GM21526 (cell line): ENCODE data around the gene CATSPERZ.
A peak's percentile ranks its signal among the peaks of the same experiment; 100 is the strongest.
"Not testable (repeated sequence)": the region's sequence is repeated elsewhere in the genome, so short reads cannot be mapped to it uniquely, and the experiment has no call there.

Experiments
- ATAC-seq: cut with Tn5 transposase; IDR thresholded peaks from one replicate; pipeline ENCODE4 v1.9.1; 2021; ENCODE audit warnings: moderate library complexity; ENCODE audit not compliant: unreplicated experiment, low FRiP score

Gene CATSPERZ

DNA sequence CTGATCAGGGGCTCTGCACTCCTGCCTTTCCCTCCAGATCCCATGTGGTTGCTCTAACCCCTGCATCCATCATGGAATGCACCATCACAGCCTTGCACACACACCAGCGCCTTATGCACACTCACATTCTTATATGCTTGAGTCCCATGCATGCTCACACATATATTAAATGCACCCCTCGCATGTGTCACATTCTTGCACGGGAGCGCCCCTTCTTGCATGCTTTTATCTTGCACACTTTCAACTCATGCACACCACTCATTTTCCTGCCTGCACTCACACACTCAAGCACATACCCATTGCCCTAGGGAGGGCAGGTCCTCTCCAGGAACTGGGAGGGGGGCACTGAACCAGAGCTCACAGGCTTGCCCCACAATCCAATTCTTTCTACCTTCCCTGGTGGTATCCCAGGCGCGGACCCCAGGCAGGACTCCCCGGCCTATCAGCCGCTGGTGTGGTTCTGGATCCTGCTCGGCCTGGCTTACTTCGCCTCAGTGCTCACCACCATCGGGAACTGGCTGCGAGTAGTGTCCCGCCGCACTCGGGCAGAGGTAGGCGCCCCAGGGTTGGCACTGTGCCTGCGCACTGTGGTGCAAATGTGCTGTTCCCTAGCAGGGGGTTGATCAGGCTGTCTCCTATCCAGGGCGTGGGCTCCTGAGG is 2.3 kb upstream of the CATSPERZ start:
- no peak for ATAC-seq

DNA sequence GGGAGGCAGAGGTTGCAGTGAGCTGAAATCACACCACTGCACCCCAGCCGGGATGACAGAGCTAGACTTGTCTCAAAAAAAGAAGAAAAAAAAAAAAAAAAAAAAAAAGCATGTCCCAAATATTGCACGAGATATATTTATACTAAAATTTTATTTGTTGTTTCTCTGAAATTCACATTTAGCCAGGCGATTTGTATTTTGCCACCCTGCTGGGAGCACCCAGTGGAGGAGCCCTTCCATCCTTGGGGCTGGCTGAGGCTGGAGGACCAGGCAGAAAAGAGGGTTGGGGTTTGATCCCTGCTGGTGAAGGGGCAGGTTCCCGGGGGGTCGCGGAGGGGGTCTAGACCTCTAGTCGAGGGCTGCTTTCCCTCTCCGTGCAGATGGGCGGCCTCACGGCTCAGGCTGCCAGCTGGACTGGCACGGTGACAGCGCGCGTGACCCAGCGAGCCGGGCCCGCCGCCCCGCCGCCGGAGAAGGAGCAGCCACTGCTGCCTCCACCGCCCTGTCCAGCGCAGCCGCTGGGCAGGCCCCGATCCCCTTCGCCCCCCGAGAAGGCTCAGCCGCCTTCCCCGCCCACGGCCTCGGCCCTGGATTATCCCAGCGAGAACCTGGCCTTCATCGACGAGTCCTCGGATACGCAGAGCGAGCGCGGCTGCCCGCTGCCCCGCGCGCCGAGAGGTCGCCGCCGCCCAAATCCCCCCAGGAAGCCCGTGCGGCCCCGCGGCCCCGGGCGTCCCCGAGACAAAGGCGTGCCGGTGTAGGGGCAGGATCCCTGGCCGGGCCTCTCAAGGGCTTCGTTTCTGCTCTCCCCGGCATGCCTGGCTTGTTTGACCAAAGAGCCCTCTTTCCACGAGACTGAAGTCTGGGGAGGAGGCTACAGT is 952 bp upstream of the CATSPERZ start:
- no peak for ATAC-seq

DNA sequence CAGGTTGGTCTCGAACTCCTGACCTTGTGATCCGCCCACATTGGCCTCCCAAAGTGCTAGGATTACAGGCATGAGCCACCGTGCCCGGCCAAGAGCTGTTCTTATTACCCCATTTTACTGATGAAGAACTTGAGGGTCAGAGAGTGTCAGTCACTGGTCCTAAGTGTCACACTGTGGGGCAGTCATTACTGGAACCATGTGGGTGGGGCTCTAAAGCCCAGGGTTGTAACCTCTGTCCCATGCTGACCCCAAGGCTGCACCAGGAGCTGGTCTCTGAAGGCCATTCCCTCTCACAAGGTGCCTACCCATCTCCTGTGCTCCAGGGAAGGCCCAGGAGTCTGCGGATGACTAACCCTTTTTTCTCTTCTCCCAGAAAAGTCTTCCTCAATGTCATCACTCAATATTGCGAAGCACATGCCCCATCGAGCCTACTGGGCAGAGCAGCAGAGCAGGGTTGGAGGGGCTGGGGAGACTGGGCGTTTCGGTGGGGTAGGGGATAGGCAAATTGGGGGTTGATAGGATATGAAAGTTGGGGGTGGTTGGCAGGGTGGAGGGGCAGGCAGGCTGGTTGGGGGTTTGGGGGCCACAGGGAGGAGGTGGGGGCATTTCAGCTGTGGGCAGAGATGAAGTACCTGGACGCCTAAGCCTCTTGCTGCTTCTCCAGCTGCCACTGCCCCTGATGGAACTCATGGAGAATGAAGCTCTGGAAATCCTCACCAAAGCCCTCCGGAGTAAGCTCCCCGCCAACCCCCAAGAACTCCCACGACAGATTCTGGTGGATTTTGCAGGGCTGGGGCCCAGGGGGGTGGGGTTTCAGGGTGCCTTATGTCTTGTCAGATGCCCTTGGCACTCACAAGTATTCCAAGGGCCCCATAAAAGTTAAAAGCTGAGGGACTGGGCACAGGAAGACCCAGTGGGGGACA is 3.2 kb downstream of the CATSPERZ start:
- no peak for ATAC-seq

DNA sequence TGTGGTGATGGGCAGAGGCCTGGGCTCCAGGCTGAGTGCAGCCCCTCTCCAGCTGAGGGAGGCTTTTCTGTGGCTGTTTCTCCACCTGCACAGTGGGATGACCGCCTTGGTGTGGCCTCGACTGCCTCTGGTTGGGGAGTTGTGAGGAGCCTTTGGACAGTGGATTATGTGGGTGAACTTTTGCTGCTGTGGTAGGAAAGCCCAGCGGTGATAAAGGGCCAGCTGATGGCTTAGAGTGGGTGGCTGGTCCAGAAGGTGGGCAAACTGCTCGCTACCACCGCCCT is 3.8 kb downstream of the CATSPERZ start:
- ATAC-seq: peak; percentile 0

DNA sequence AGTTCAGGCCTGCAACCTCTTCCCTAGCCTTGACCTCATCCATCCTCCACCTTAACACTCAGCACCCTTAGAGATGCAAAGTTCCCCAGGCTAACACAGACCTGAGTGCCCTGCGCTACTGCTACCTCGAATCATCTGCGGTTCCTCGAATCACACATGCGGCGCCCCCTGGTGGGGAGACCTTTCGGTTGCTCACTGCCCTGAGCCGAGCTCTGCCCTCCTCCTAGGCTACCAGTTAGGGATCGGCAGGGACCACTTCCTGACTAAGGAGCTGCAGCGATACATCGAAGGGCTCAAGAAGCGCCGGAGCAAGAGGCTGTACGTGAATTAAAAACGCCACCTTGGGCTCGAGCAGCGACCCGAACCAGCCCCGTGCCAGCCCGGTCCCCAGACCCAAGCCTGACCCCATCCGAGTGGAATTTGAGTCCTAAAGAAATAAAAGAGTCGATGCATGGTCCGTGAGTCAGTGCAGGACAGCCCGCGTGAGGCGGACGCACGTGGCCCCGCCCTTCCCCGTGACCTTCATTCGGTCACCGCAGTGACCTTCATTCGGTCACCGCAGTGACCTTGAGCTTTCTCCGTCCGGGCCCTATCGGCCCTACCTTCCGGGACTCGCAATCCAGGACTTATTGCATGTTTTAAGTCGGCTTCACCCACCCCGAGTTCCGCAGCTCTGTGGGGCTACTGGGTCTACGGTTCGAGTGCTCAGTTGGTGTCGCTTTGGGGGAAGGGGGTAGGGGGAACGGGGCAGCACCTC is 4.3 kb downstream of the CATSPERZ start:
- peak; percentile 27 for ATAC-seq

DNA sequence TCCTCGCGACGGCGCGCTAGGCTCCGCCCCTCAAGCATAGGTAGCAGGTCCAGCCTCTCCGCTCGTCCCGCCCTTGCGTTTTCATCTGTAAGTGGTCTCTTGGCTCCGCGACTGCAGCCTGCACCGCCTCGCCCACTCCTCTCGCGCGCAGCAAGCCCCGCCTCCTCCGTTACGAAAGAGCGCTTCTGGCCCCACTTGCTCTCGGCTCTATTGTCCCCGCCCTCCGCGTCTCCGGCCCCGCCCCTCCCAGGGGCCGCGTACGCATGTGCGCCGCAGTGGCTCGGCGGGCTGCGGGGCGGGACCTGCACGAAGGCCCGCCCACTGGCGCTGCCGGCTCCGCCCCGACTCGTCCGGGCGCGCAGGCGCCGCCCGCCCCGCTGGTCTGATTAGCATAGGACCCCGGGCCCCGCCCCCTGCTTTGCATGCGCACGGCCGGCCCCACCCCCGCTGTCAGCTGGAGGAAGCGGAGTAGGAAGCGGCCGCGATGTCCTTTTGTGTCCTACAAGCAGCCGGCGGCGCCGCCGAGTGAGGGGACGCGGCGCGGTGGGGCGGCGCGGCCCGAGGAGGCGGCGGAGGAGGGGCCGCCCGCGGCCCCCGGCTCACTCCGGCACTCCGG is 5.0 kb downstream of the CATSPERZ start, which contains the start of gene ESRRA:
ESRRA (plus strand) TSS at position 450 of the 616 bp plus-strand sequence. CDS start 1,656 bp downstream, outside the sequence.
- peak; percentile 53 for ATAC-seq

DNA sequence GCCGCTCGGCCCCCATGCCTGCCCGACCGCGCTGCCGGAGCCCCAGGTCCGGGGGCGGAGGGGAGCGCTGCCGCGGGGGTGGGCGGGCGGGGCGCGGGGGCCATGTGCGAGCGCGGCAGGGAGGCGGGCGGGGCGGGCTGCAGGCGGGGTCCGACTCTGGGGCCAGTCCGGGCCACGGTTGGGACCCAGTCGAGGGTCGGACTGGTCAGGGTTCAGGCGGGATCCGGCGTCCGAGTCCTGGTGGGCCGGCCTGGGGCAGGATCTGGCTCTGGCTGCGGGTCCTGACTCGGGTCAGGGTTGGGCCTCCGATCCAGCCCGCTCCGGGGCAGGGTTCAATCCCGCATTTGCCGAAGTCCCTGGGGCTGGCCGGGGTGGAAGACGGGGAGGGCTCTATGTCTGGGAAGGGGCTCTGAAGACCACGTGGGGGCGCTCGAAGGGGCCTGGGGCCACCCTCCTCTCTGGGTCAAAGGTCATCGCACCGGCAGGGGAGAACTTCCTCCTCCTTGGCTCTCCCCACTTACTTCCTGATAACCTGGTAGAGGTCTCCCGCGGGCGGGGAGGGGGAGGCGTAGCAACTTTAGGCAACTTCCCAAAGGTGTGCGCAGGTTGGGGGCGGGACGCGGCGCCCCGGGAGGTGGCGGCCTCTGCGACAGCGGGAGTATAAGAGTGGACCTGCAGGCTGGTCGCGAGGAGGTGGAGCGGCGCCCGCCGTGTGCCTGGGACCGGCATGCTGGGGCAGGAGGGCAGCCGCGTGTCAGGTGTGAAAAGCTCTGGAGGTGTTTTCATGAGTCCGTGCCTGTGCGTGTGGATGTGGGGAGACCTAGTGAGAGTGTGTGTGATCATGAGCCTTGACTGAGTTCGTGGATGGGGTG is 5.8 kb downstream of the CATSPERZ start:
- ATAC-seq: peak; percentile 12

DNA sequence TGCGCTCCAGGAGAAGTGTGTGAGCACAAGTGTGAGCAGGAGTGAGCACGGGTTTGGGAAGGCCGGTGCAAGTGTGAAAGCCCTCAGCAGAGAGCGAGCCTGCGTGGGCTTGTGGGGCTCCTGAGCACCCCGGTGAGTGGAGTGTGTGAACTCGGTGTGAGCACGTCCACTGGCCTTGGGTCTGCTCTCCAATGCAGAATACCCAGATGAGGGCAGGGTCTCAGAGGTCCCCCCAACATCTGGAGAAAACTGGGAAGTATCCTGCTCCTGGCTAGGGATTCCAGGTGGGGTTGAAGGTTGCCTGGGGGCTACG is 6.4 kb downstream of the CATSPERZ start:
- no peak for ATAC-seq

DNA sequence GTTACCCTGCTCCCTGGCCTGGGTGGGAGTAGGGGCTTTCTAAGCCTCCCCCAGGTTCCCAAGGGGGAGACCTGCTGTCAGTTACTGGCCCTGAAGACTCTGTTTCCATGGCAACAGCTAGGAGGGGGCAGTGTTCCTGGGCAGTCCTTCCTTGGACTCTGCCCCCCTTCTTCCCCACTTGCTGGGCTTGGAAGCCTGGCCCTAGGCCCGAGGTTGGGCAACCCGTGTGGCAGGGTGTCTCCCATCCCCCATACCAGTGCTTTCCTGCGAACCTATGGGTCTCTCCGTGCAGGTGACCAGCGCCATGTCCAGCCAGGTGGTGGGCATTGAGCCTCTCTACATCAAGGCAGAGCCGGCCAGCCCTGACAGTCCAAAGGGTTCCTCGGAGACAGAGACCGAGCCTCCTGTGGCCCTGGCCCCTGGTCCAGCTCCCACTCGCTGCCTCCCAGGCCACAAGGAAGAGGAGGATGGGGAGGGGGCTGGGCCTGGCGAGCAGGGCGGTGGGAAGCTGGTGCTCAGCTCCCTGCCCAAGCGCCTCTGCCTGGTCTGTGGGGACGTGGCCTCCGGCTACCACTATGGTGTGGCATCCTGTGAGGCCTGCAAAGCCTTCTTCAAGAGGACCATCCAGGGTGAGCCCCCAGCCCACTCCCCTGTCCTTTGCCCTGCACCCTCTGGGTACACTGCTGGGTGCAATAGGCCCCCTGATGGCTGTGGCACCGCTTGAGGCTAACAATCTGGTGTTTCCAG is 6.9 kb downstream of the CATSPERZ start:
- ATAC-seq: no peak

DNA sequence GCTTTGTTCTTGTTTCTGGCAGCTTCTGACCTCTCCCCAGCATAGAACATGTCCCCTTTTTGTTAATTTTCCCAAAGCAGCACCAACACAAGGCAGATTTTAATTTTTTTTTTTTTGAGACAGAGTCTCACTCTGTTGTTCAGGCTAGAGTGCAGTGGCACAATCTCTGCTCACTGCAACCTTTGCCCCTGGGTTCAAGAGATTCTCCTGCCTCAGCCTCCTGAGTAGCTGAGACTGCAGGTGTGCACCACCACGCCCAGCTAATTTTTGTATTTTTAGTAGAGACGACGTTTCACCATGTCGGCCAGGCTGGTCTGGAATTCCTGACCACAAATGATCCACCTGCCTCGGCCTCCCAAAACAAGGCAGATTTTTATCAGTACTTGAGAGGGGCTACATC is 7.6 kb downstream of the CATSPERZ start:
- ATAC-seq: not testable (repeated sequence)

DNA sequence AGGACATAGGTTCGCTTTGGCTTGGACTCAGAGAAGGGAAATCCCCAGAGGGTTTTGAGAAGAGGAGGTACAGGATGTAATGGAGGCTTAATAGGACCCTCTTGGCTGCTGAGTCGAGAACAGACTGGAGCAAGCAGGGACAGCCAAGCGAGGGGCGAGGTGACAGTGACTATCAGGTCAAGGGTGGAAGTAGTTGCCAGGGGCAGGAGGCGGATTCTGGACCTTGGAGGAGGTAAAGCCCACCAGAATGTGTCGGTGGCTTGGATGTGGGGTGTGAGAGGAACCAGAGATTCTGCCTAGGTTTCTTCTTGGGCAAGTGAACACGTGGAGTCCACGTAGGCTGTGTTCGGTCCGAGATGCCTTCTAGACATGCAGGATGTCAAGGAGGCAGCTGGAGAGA is 12.8 kb downstream of the CATSPERZ start:
- ATAC-seq: no peak

DNA sequence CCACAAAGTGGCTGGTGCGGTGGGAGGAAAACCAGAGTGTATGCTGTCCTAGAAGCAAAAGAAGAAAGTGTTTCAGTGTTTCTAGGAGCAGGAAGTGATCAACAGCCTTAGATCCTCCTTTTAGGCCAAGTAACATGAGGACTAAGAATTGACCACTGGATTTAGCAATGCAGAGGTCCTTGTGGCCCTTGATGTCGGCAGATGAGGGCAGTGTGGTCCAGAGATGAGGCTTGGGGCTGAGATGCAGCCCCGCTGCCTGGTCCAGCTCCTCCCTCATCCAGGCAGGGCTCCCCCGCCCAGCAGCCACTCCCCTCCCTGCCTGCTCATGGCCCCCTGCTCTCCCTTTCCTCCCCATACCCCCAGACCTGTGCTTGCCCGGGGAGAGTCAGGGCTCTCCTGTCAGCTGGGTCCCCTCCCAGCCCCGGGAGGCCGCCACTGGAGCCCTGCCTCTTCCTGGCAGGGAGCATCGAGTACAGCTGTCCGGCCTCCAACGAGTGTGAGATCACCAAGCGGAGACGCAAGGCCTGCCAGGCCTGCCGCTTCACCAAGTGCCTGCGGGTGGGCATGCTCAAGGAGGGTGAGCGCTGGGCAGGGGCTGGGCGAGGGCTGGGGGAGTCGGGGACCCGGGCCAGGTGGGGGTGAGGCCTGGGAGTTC is 13.5 kb downstream of the CATSPERZ start:
- ATAC-seq: no peak

DNA sequence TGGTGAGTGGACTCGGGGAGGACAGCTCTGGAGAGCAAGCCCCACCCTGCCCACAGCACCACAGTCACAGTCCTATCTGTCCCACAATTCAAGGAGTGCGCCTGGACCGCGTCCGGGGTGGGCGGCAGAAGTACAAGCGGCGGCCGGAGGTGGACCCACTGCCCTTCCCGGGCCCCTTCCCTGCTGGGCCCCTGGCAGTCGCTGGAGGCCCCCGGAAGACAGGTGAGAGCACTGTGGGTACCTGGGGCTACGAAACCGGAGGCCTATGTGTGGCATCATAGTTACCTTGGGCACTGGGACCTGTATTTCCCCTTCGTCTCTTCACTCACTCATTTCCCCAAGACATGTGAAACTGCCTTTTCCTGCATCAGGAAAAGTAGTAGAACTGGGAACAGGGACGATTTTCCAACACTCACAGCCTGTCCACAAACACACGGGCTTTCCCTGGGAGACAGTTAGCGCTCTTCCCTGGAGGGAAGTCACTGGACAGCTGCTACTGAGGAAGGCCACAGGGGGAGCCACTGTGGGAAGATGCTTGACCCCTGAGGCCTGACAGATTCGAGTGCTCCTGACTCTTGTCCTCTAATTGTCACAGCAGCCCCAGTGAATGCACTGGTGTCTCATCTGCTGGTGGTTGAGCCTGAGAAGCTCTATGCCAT is 14.1 kb downstream of the CATSPERZ start:
- ATAC-seq: no peak

DNA sequence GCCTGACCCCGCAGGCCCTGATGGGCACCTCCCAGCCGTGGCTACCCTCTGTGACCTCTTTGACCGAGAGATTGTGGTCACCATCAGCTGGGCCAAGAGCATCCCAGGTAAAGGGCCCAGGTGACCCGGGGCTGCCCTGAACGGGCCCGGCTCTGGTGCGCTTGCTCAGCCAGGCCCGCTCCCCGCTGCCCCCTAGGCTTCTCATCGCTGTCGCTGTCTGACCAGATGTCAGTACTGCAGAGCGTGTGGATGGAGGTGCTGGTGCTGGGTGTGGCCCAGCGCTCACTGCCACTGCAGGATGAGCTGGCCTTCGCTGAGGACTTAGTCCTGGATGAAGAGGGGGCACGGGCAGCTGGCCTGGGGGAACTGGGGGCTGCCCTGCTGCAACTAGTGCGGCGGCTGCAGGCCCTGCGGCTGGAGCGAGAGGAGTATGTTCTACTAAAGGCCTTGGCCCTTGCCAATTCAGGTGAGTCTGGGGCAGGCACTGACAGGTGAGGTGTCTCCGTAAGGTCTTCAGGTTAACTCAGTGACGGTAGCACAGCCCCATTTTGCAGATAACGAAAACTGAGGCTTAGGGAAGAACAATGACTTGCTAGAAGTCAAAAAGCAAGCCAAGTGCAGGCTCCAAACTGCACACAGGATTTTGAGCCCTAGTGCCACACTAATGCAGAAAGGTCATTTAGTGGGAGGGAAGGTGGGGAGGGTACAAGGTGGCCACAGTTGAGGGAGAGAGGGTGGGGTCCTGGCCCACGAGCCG is 14.8 kb downstream of the CATSPERZ start:
- no peak for ATAC-seq

DNA sequence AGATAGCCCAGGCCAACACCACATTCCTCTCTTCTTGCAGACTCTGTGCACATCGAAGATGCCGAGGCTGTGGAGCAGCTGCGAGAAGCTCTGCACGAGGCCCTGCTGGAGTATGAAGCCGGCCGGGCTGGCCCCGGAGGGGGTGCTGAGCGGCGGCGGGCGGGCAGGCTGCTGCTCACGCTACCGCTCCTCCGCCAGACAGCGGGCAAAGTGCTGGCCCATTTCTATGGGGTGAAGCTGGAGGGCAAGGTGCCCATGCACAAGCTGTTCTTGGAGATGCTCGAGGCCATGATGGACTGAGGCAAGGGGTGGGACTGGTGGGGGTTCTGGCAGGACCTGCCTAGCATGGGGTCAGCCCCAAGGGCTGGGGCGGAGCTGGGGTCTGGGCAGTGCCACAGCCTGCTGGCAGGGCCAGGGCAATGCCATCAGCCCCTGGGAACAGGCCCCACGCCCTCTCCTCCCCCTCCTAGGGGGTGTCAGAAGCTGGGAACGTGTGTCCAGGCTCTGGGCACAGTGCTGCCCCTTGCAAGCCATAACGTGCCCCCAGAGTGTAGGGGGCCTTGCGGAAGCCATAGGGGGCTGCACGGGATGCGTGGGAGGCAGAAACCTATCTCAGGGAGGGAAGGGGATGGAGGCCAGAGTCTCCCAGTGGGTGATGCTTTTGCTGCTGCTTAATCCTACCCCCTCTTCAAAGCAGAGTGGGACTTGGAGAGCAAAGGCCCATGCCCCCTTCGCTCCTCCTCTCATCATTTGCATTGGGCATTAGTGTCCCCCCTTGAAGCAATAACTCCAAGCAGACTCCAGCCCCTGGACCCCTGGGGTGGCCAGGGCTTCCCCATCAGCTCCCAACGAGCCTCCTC is 15.7 kb downstream of the CATSPERZ start:
- ATAC-seq: not testable (repeated sequence)
